Heart left ventricle (tissue), 13 donors: ENCODE results near the gene CHD5.

ENCODE experiments used
- CTCF ChIP-seq, 12 donors: fragments of 200-600 bp; sonication (generic) in 4 of 12; IDR thresholded peaks; one replicate each; pipeline versions ENCODE4 v1.5.0 to v1.8.0; 2018 to 2022; ENCODE audit warnings: antibody characterized with exemption in 12 of 12, mild to moderate bottlenecking in 5 of 12
- POLR2A ChIP-seq, 2 donors: fragments of 450-650 bp; IDR thresholded peaks; one replicate each; pipeline ENCODE4 v1.6.1; 2017; ENCODE audit warnings: antibody characterized with exemption in 2 of 2, mild to moderate bottlenecking in 2 of 2, moderate library complexity in 2 of 2
- donor health status: ischemic (EF 13 %, LVEDD 7.1; RV severe dilation, severe dysfunction).
- donor health status: DM: no; HTN: yes; CAD: no.
- donor health status: DM: no; HTN: no; CAD: no.
- donor health status: ischemic (EF 25% LVEDD 6.9; RV normal size, moderate dysfunction).
- donor health status: ischemic (EF 25% LVEDD 5.7; RV mildly dilated, moderate dysfunction).
- donor health status: ischemic (EF 35%, LVEDD 5.7; RV mildly dilated, moderate dysfunction).
- donor health status: nonischemic (EF 11% LVEDD 7.7; RV severe dilation, severe dysfunction).
- donor health status: DM: yes; HTN: yes; CAD: no.
- donor health status: PGD.
- donor health status: ischemic (EF 29% LVEDD 5.4; RV normal size, mild dysfunction).
- donor health status: nonischemic (EF 23%, LVEDD 6.1; RV moderate dilation, normal function).

- TF ChIP-seq CTCF (IDR thresholded peaks at IDR 0.05), result no peak
- no peak for TF ChIP-seq POLR2A (IDR thresholded peaks at IDR 0.05)
These were observed 113.4 kb downstream of the CHD5 start for GRCh38 chr1:6066680-6067079.
